SIG-M5 treated with dmso at 0.1 percent for 504 hours (cell line): Measurements from ENCODE around the gene MAP3K13.
"Not testable (repeated sequence)": the region's sequence is repeated elsewhere in the genome, so short reads cannot be mapped to it uniquely, and the experiment has no call there.

Source experiments
- DNase-seq: peaks from one replicate; lab custom pipeline; 2025; ENCODE audit not compliant: unreplicated experiment; lab: John Stamatoyannopoulos, UW

The MAP3K13 gene

DNA sequence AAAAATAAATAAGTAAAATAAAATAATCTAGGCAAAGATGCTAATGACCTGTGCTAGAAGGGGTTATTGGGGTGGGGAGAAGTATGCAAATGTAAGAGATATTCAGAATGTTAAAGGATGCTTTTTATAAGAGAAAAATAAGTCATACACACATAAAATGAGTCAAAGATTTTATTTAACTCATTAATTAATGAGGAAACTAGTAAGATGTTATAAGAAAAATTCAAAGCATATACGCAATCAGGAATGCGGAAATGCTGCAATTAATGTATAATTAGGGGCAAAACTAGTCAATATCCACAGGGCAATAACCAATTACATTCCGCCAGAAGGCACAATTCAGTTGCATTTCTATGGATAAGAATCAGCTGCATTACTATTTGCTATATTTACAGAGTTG is 30.1 kb downstream of the MAP3K13 start:
- no peak for DNase-seq

DNA sequence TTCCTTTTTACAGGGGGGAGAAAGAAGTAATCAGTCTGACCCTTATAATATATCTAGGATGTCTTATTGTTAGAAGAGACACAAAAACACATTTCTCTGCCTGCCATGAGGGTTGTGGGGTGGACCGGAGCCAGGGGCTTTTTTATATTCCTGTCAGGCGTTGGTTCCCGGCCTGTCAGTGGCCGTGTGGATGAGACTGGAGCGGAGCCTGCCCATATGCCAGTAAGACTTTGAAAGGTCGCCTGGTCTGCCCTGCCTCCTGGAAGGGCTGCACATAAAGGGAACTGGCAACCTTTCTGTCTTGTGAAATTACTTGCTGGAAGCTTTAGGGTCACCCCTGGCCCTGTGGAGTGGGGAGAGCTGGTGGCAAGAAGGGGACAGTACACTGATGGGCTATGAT is 34.7 kb downstream of the MAP3K13 start:
- no peak for DNase-seq

DNA sequence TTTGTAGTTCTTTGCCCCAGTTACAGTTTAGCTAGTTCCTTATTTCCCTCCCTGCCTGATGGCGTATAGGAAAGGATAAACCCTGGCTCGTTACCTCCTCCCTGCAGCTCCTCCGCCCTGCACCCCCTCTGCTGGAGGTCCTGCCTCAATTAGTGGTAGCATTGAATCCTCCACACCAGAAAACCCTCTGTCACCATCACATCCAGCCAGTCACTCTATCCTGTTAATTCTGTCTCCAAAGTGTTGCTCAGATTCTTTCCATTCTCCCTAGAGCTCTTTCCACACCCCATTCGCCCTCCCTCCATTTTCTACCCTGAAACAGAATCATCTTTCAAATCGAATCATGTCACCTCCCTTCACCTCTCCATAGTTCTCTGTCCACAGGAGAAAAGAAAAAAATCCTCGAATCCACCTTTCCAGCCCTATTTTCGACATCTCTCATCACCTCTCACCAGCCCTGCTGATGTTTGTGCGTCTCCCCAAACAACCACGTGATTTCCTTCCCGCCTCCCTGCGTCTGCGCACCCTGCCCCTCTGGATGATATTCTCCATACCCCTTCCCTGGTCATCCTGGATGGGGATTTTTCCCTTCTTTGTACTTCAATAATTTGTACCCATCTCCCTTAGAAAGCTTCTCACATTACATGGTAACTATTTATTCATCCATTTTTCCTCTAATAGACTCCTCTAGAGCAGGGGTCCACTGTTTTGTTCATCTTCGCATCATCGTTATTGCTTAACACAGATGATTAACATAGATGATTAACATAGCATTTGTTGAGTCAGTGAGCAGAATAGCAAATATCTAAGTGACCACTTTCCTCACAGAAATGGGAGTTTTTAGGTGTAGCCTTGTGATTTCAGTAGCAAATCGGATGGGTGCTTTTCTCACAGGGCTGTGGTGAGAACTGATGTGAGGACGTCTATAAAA is 37.1 kb downstream of the MAP3K13 start:
- no peak for DNase-seq

DNA sequence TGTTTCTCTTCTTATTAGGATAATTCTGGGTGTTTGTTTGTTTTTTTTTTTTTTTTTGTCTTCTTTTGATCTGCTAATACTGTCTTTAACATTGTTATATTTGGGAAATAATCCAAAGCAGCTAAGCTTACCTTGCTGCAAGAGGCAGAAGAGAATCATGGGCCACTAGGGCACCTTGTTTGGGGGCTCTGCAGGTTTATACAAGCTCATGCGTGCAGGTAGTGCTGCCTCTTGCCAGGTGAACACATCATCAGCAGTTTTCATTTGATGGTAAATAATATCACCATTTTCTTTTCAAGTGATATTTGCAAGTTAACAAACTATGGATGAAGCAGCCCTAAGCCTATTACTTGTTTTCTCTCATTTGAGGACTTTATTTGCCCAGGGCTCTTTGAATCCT is 37.9 kb downstream of the MAP3K13 start:
- no peak for DNase-seq

DNA sequence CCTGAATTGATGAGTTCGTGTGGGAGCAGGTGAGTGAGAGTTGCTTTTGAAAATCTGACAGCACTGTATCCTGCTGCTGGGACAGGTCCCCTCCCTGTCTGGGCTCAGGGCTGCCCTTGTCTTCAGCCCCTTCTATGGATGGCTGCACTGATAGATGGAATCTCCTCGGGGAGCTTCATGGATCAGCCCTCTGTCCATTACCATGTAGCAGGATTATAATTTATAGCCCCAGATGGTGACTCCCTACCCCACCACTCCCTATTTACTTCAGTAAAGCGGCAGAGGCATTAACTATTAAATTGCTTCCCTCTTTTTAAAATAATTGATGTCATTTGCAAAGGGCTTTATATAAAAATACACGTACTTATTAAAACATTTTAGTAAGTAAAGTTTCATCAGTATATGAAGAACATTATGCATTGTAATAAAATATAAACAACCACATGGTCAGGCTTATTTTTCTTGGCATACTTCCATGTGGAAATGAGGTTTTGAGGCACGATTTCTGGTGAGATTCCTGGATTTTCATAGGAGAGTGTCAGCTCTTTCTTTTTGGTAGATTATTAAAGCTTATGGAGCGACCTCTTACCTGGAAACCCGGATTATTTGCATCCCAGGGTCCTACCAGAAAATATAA is 38.5 kb downstream of the MAP3K13 start:
- DNase-seq, result no peak

DNA sequence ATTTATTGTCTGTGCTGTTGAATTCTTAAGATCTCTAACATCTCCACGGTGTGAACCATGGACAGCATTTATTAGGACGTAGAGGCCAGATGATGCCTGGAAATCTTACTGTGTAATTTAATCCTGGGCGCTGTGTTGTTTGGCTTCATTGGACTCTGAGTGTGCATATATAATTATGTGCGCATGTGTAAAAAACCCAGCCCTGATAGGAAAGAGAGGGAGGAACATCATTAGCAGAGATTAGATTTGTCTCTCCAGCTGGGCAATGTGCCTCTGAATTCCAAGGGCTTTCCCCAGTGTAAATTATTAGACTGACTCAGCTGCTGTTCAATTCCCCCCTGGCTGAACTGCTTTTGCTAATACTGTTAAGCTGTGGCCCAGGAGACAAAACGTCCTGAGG is 39.6 kb downstream of the MAP3K13 start:
- DNase-seq, result no peak

DNA sequence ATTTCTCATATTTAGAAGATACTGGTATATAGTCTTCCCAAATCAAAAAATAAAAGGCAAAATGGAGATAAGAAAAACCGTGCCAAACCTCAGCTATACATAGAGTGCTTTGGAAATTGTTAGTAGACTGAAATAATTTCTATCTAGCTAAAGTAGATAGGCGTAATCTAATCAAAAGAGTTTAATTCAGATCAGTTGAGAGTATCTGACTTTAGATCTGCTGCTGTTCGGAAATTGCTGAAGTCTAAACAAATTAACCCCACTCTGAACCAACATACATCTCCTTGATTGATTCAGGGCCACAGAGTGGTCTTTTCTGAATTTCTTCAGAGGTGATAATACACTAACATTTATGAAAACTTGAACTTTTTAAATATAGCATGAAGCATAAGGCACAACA is 40.1 kb downstream of the MAP3K13 start:
- DNase-seq, result no peak

DNA sequence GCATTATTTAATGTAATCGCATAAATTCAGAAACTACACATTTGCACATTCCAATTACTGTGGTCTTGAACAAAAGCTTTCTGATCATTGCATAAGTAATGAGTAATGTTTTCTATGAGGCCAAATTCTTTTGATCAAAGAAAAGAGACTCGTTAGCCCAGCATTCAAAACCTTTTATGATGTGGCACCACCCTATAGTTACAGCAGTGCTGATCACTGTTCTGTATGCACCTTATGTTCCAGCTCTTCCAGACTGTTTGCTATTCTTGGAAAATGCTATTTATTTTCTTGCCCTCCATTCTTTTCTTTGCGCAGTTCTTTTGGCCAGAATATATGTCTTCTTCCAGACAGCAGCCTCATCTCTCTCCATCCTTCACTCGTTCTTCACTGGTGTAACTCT is 42.3 kb downstream of the MAP3K13 start:
- no peak for DNase-seq

DNA sequence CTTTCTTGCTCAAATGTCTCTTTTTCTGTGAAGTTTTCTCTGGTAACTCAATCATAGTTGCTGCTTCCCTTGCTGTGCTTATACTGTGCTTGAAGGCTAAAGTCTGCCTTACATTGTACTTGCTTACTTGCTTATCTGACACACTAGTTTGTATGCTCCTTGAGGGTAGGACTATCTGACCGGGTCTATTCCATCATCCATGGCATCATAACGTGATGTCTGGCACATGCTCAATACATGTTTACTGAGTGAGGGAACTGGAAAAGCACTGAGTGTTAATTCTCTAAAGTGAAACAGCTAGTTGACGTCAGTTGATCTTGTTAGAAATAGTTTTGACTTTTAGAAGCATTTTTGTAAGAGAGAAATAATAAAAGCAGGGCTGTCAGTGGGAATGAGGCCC is 42.7 kb downstream of the MAP3K13 start:
- DNase-seq, result no peak

DNA sequence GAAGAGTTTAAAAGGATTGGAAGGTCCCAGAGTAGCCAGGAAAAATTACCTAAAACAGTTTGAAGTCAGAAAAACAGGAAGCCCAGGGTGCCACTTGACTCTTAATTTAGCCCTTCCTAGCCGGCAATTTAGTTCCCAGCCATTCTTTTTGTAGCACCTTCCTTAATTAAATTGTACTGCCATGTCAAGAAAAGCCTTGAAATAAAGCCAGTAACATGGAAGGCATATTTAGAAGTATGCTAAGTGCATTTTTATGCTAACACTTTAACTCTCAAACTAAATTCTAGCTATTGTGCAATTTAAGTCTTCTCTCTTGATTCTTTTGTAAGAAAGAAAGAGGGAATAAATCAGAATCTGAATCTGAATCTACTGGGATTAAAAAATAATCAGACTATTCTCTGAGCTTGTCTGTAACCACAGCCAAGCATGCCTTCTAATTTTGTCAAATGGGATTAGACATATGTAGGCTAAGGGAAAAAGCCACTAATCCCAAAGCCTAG is 43.2 kb downstream of the MAP3K13 start:
- no peak for DNase-seq

DNA sequence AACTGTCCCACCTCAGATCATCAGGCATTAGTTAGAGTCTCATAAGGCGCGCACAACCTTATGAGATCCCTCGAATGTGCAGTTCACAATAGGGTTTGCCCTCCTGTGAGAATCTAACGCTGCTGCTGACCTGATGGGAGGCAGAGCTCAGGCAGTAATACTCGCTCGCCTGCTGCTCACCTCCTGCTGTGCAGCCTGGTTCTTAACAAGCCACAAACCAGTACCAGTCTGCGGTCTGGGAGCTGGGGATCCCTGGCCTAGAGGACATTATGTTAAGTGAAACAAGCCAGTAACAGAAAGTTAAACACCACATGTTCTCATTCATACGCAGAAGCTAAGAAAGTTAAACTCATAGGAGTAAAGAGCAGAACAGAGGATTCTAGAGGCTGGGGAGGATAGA is 47.0 kb downstream of the MAP3K13 start:
- DNase-seq, result no peak

DNA sequence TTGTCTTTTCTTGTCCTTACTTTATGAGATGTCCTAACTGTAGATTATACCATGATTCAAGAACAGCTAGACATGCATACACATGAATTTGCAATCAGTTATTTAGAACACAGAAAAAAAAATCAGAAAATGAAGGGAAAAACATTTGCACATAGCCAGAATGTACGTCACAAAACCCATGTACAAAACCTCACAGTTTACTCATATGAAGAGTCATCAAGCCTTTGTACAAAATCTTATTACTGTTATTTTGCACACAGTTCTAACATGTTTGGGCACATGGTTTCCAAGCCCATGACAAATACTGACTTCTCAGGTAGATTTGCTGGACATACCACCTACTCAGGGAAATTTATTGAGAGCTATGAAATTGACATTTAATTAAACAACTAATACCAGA is 48.2 kb downstream of the MAP3K13 start:
- DNase-seq, result no peak

DNA sequence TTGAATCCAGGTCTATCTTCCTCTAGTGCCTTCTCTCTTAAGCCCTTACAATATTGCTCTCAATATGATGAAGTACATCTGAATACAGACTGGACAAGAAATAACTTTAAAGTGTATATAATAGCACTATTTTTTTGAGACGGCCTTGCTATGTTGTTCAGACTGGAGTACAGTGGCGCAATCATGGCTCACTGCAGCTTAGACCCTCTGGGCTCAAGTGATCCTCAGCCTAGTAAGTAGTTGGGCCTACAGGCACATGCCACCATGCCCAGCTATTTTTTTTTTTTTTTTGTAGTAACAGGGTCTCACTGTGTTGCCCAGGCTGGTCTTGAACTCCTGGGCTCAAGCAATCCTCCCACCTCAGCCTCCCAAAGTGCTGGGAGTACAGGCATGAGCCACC is 53.6 kb downstream of the MAP3K13 start:
- DNase-seq, result no peak

DNA sequence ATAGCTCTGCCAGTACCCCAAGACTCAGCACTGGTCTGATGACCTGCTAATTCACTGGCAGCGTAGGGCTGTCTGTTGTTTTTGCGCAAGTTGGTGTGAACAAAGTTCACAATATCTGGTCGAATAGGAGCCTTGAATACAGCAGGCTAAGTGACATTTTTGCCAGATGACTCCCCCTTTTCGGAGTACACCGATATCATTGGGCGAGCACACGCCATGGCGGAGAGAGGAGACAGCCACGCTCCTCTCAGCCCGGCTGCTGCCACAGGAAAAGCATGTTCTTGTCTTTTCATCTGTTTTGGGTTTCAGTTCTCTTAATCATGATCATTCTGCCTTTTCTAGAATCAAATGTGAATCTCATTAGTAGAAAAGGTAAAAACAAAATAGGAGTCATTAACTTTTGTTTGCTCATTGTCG is 55.6 kb downstream of the MAP3K13 start:
- DNase-seq, result not testable (repeated sequence)

DNA sequence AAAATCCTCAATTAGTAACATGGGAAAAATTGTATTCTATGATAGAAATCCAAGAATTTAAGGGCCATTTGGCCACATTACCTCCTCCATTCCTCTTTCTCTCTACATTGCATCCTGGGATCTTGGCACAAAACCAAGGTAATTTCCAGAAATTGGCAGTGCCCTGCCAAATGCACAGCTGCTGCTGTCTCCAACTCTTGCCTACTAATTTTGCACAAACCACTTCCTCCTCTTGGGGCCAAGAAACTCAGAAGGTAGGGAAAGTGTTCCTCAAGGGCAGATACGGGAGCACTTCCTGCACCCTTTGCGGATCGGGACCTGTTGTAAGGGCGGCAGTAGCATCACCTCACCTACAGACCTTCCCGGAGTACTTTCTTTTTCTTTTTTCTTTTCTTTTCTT is 57.8 kb downstream of the MAP3K13 start:
- DNase-seq, result no peak

DNA sequence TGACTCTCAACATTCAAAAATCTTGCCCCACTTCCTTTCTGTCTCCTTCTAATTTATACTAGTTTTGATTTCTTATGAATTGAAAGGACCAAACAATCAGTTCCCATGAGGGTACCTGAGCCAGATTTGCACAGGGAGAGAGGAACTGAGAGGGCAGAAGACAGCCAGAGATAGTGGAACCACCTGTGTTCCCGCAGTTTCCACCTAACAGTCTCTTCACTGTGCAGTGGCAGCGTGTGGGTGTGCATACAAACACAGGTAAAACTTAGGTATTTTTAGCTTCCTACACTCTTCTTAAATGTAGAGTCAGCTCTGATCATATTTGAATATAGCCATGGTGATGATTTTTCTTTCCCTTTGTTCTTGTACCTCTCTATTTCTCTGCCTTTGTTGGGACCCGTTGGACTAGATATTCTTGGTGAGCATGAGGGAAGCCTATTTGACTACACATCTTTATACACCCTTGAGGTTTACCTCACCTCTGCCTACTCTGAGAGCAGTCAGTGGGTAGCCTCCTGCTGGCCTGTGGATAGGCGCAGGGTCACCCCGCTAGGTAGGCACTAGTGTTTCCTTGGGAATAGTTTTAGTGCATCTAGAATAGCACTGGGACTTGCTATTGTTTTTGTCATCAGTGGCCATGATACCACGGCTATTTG is 58.8 kb downstream of the MAP3K13 start:
- DNase-seq, result no peak

DNA sequence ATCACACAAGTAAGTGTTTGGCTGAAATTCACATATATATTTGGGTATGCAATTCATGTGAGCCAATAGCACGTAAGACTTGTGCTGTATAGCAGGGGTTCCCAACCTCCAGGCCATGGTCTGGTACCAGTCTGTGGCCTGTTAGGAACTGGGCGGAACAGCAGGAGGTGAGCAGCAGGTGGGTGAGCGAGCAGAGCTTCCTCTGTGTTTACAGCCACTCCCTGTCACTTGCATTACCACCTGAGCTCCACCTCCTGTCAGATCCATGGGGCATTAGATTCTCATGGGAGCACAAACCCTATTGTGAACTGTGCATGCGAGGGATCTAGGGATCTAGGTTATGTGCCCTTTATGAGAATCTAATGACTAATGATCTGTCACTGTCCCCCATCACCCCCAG is 59.7 kb downstream of the MAP3K13 start:
- DNase-seq, result no peak

DNA sequence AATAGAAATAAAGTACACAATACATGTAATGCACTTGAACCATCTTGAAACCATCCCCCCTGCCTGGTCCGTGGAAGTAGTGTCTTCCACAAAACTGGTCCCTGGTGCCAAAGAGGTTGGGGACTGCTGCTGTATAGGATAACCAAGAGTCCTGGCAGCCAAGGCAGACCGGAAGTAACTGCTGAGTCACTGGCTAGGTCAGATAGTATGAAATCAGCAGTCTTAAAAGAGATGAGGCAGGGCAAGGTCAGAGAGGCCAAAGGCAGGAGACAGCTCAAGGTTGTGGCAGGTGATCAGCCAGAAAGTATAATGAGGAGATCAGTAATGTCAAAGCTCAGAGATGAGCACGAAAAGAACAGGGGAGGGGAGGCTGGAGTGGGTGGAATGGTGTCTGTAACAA is 60.2 kb downstream of the MAP3K13 start:
- no peak for DNase-seq

DNA sequence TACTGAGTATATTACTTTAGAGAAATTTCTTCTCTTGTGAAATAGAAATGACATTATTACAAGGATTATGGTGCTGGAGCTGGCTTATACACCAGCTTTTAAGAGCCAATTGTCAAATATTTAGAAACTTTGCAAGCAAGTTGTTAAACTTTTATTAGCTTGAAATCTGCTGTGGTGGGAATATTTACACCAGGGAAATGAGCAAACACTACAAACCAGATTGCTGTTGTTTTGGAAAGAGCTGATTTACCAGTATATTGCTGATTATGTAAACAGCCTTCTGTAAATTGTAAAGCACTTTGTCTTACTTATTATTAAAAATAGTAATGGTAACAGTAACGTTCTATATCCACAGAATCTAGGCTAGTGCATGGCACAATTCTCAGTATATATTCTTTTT is 61.5 kb downstream of the MAP3K13 start:
- no peak for DNase-seq

DNA sequence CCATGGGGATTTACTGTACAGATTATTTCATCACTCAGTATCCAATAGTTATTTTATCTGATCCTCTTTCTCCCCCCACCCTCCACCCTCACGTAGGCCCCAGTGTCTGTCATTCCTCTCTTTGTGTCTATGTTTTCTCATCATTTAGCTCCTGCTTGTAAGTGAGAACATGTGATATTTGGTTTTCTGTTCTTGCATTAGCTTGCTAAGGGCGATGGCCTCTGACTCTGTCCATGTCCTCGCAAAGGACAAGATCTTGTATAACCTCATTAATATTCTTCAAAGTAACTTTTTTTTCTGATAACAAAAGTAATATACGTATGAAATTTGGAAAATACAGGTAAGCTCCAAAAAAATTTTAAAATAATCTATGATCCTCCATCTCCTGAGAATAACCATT is 67.4 kb downstream of the MAP3K13 start:
- DNase-seq, result no peak

DNA sequence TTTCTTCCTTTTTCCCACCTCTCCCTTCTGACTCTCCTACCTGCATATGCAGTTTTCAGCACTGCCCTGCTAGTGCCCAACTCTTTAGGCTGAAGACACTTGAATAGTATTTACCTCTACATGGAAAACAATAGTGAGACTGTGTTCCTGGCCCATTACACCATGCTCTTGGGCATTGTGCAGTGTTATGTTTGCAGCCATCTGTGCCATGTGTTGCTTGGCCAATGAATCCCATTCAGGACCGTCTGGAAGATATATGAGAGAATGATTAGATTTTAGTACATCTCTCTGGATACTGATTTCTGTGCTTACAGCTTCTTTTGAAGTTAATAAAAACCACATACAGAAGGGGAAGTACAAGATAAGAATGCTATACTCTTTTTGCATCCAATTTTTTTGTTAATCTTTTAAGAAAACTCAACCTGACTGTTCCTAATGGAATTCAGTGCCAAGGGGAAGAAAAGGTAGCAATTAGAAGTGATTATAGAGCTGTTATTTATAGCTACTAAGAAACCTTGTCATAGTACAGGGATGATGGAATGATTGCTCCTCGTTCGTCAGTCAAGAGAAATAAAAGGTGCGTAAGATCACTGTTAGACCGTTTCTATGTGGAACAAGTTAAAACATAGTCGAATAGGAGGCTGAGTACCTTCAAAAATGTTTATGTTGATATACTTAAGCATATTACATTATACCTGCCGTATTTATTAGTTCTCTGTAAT is 77.0 kb downstream of the MAP3K13 start:
- DNase-seq, result no peak
